ENCODE measurements around the gene MPP3.

- TF ChIP-seq YY1 (IDR thresholded peaks at IDR 0.05; ENCODE audit: low read depth), result no peak
- no peak for TF ChIP-seq CEBPB (IDR thresholded peaks at IDR 0.05)
- TF ChIP-seq FOXM1 (IDR thresholded peaks at IDR 0.05; ENCODE audit: borderline replicate concordance, low read depth), result no peak
- no peak for TF ChIP-seq MAX (IDR thresholded peaks at IDR 0.05)
- TF ChIP-seq TCF12 (IDR thresholded peaks at IDR 0.05; ENCODE audit: low read depth), result no peak
- TF ChIP-seq TEAD4 (IDR thresholded peaks at IDR 0.05), result no peak
- TF ChIP-seq EP300 (IDR thresholded peaks at IDR 0.05; ENCODE audit: borderline replicate concordance), result no peak
Measured at GRCh38 chr17:43789482-43789881, 43.5 kb downstream of the MPP3 start.
